ENCODE measurements around the gene NKTR.
A peak's percentile ranks its signal among the peaks of the same experiment; 100 is the strongest.
"Not testable (repeated sequence)": the region's sequence is repeated elsewhere in the genome, so short reads cannot be mapped to it uniquely, and the experiment has no call there.

Gene NKTR

DNA sequence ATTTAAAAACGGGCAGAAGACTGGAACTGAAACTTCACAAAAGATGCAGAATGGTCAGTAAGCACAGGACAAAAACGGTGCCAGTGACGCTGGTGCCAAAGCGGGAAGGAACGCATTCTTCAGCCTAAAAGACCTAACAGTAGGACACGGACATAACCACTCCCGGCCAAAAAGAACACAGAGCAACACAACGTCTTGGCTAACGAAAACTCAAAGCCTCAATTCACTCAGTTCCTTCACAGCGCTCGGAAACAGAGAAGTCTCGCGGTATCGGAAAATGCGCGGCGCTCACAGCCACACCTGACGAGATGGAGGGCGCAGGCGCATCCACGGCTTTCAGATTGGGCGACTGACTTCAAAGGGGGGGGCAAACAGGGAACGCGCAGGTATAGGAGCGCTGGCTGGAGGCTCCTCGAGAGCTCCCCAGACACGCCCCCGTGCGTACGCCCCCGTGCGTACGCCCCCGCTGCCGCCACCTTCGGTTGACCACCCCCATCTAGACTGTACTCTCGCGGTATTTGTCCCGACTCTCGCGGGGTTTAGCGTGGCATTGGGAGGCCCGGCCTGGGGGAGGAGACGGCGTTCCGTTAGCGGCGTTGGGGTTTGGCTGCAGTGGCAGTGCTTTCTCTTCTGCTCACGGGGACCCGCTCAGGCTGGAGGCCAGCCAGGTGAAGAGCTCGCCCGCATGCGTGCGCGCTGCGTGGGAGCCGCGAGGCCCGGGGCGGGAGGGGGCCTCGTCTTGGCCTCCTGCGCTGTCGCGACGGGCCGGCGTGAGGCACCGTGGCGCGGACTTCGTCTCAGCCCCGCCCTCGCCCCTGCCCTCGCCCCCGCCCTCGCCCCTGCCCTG lies at the start of gene NKTR:
NKTR (plus strand) TSS at position 576 of the 847 bp plus-strand sequence. CDS start 321 bp downstream, outside the sequence.
- peak within 1 kb of the TSS; percentile 94 to 97 for H3K4me3 Mint-ChIP-seq
- DNase-seq (peak; percentile 100), ATAC-seq (peak; percentile 90)
- peak within 1 kb of the TSS; percentile 96 to 98 for H3K27ac Mint-ChIP-seq
- H3K4me1 Mint-ChIP-seq = peaks cover 30% of the 10 kb centered on the region
- no peaks in the 10 kb centered on the region for H3K9me3 Mint-ChIP-seq
- no peaks in the 10 kb centered on the region for H3K27me3 Mint-ChIP-seq

- H3K4me1 Mint-ChIP-seq = peaks cover 24% of the 10 kb centered on the region
- H3K27me3 Mint-ChIP-seq = no peaks in the 10 kb centered on the region
- peak overlapping the region in 1 of 2 donors; percentile 59 for H3K27ac Mint-ChIP-seq
- H3K9me3 Mint-ChIP-seq = no peaks in the 10 kb centered on the region
- DNase-seq = no peak
- no peak overlapping the region for H3K4me3 Mint-ChIP-seq
- ATAC-seq = no peak
Measured at GRCh38 chr3:42552830-42553229, 47.7 kb upstream of the NKTR start.

- peak overlapping the region in 1 of 2 donors; percentile 35 for H3K4me3 Mint-ChIP-seq
- no peaks in the 10 kb centered on the region for H3K27me3 Mint-ChIP-seq
- H3K4me1 Mint-ChIP-seq = peaks cover 25% of the 10 kb centered on the region
- no peaks in the 10 kb centered on the region for H3K9me3 Mint-ChIP-seq
- DNase-seq (peak; percentile 14 to 51), ATAC-seq (peak; percentile 99)
- peak overlapping the region; percentile 88 to 89 for H3K27ac Mint-ChIP-seq
Measured at GRCh38 chr3:42556089-42556632, 44.3 kb upstream of the NKTR start.

DNA sequence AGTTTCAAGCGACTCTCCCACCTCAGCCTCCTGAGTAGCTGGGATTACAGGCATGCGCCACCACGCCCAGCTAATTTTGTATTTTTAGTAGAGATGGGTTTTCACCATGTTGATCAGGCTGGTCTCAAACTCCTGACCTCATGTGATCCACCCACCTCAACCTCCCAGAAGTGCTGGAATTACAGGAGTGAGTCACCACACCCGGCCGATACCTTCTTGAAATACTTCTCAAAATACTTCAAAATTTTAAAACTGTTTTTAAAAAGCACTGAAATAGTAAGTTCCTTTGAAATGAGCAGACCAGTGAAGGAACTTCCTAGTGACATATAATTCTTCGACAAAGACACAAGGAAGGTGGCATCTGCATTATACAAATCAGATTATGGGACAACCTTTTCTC lies 43.7 kb upstream of the NKTR start:
- not testable (repeated sequence) for H3K4me3 Mint-ChIP-seq, H3K9me3 Mint-ChIP-seq, DNase-seq, ATAC-seq, H3K27me3 Mint-ChIP-seq
- Mint-ChIP-seq H3K4me1 (peaks cover 25% of the 10 kb centered on the region), H3K27ac (peak overlapping the region in 1 of 2 donors; percentile 46)

GRCh38 chr3:42557854-42558253 lies 42.6 kb upstream of the NKTR start:
- H3K4me3 Mint-ChIP-seq = no peak overlapping the region

GRCh38 chr3:42562047-42562907 lies 38.2 kb upstream of the NKTR start:
- no peak for ATAC-seq
- peaks cover 12% of the 10 kb centered on the region for H3K4me1 Mint-ChIP-seq
- H3K9me3 Mint-ChIP-seq = no peaks in the 10 kb centered on the region
- no peaks in the 10 kb centered on the region for H3K27me3 Mint-ChIP-seq
- no peak for DNase-seq
- no peak overlapping the region for H3K4me3 Mint-ChIP-seq
- no peak overlapping the region for H3K27ac Mint-ChIP-seq

More at GRCh38 chr3:42557854-42558253, 42.6 kb upstream of the NKTR start:
- no peak overlapping the region for H3K27ac Mint-ChIP-seq
- H3K9me3 Mint-ChIP-seq = no peaks in the 10 kb centered on the region
- ATAC-seq (no peak), DNase-seq (no peak)
- no peaks in the 10 kb centered on the region for H3K27me3 Mint-ChIP-seq
- H3K4me1 Mint-ChIP-seq = peaks cover 31% of the 10 kb centered on the region

GRCh38 chr3:42569593-42570142 lies 30.8 kb upstream of the NKTR start:
- DNase-seq (no peak), ATAC-seq (no peak)
- H3K27ac Mint-ChIP-seq = no peak overlapping the region
- H3K4me3 Mint-ChIP-seq = no peak overlapping the region
- H3K9me3 Mint-ChIP-seq = peaks cover 4 to 12% of the 10 kb centered on the region in 2 donors
- peaks cover 5% of the 10 kb centered on the region for H3K4me1 Mint-ChIP-seq
- H3K27me3 Mint-ChIP-seq = no peaks in the 10 kb centered on the region

DNA sequence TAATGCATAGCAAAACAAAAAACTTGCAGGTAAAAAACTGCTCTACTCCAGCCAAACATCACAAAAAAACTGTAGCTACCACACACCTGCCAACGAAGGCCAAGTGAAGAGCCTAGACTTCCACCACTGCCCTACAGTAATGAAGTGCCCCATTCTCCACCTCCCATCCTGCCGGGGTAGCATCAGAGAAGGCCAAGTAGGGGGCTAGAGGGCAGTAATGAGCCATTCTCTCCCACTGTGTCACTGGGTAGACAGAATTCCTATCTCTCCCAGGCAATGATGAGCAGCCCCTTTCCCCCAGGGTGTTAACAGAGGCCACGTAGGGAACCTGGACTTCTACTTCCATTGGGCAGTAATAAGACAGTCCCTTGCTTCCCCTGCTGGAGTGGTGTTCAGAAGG lies 28.2 kb upstream of the NKTR start:
- ATAC-seq (no peak), DNase-seq (no peak)
- Mint-ChIP-seq H3K9me3 (peaks cover 12 to 26% of the 10 kb centered on the region in 2 donors), H3K4me1 (peaks cover 9% of the 10 kb centered on the region), H3K4me3 (no peak overlapping the region), H3K27me3 (no peaks in the 10 kb centered on the region), H3K27ac (no peak overlapping the region)

DNA sequence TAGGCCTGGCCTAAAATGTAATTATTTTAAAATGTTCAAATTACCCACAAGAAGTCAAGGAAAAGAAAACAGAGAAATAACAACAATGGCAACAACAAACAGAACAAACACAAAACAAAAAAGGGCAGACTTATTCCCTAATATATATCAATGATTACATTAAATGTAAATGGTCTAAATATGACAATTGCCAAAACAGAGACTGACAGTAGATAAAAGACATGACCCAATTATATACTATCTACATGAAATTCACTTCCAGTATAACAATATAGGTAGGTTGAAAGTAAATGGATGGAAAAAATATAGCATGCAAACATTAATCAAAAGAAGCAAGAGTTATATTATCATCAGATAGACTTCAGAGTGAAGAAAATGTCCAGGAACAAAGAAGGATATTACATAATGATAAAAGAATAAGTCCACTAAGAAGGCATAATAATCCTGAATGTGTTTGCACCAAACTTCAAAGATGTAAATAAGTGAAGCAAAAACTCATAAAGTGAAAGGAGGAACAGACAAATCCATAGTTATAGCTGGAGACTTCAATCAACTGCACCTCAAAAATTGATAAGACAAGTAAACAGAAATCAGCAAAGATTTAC lies 25.2 kb upstream of the NKTR start:
- peaks cover 12 to 32% of the 10 kb centered on the region in 2 donors for H3K9me3 Mint-ChIP-seq
- H3K27me3 Mint-ChIP-seq = no peaks in the 10 kb centered on the region
- H3K4me1 Mint-ChIP-seq = peaks cover 20% of the 10 kb centered on the region
- no peak for DNase-seq
- H3K4me3 Mint-ChIP-seq = no peak overlapping the region
- ATAC-seq = no peak
- no peak overlapping the region for H3K27ac Mint-ChIP-seq

GRCh38 chr3:42578054-42578453 lies 22.4 kb upstream of the NKTR start:
- no peaks in the 10 kb centered on the region for H3K27me3 Mint-ChIP-seq
- no peak for DNase-seq
- ATAC-seq = no peak
- peaks cover 41% of the 10 kb centered on the region for H3K4me1 Mint-ChIP-seq
- no peak overlapping the region for H3K27ac Mint-ChIP-seq
- H3K4me3 Mint-ChIP-seq = no peak overlapping the region
- peaks cover 12 to 32% of the 10 kb centered on the region in 2 donors for H3K9me3 Mint-ChIP-seq

DNA sequence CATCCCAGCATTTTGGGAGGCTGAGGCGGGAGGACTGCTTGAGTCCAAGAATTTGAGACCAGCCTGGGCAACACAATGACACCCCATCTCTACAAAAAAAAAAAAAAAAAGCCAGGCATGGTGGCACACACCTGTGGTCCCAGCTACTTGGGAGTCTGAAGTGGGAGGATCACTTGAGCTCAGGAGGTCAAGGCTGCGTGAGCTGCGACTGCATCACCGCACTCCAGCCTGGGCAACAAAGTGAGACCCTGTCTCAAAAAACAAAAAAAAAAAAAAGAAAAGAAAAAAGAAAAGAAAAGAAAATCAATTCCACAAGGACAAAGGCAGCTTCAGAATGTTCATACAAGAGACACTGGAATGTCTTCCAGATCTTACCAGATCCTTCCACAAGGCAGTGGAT lies 21.1 kb upstream of the NKTR start:
- DNase-seq, ATAC-seq, H3K4me3 Mint-ChIP-seq, H3K27ac Mint-ChIP-seq, H3K27me3 Mint-ChIP-seq: not testable (repeated sequence)
- Mint-ChIP-seq H3K4me1 (peaks cover 46% of the 10 kb centered on the region), H3K9me3 (peaks cover 12 to 23% of the 10 kb centered on the region in 2 donors)

- Mint-ChIP-seq H3K9me3 (peaks cover 0 to 6% of the 10 kb centered on the region in 2 donors), H3K4me1 (peaks cover 56% of the 10 kb centered on the region), H3K4me3 (peak overlapping the region; percentile 94 to 97), H3K27me3 (no peaks in the 10 kb centered on the region), H3K27ac (peak overlapping the region in 1 of 2 donors; percentile 41)
- ATAC-seq (no peak), DNase-seq (peak in 1 of 2 donors; percentile 30)
Measured at GRCh38 chr3:42581400-42581708, 19.1 kb upstream of the NKTR start.

- Mint-ChIP-seq H3K9me3 (peaks cover 0 to 6% of the 10 kb centered on the region in 2 donors), H3K4me1 (peaks cover 60% of the 10 kb centered on the region), H3K27me3 (no peaks in the 10 kb centered on the region), H3K27ac (peak within 1 kb of the TSS; percentile 97), H3K4me3 (peak within 1 kb of the TSS; percentile 94 to 97)
- peak; percentile 94 to 96 for DNase-seq
- peak; percentile 94 for ATAC-seq
Measured at GRCh38 chr3:42581709-42582473, 18.6 kb upstream of the NKTR start, which contains the start of gene SEC22C. Gene SEC22C (minus strand): TSS chr3:42581967. CDS start chr3:42569046, 12,921 bp downstream.

- no peak for ATAC-seq
- H3K9me3 Mint-ChIP-seq = peaks cover 0 to 6% of the 10 kb centered on the region in 2 donors
- H3K4me1 Mint-ChIP-seq = peaks cover 54% of the 10 kb centered on the region
- peak overlapping the region; percentile 97 for H3K27ac Mint-ChIP-seq
- H3K27me3 Mint-ChIP-seq = no peaks in the 10 kb centered on the region
- DNase-seq = no peak
- H3K4me3 Mint-ChIP-seq = peak overlapping the region; percentile 94 to 97
Measured at GRCh38 chr3:42582474-42583070, 17.9 kb upstream of the NKTR start.

All from stimulated activated naive CD8-positive, alpha-beta T cell treated with anti-CD3 and anti-CD28 coated beads, Interleukin-15, amount 100 ng/mL, for 72 hours (primary cell).